ENCODE measurements around the gene EDEM1. TPM values are rescaled to one million over a fixed set of nuclear protein-coding genes. Genes with fewer than 3 reads are reported as not detected.

The EDEM1 gene
- total RNA-seq, 4 donors from 2014 or later = 17.1 to 58.4 (median 37.7) TPM

DNA sequence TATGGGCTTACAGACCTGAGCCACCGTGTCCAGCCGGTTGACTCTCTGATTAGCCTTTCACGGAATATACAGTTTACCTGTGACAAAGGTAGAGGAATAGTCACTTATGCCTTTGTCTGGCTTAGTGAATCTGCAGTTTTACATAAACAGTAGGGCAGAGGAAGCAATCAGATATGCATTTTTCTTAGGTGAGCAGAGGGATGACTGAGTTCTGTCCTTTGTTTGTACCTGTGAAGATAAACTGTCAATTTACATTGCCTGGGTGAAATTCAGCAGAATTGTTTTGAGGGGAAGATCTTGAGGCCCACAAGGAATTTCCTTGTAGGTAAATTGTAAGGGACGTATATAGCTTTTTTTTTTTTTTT is 10.8 kb downstream of the EDEM1 start:
- intact Hi-C loops (cut with DNase I; ENCODE audit: low total_unique reads) = no loop called here
- no peaks in the 10 kb centered on the region for H3K27me3 ChIP-seq
- DNase-seq = no peak
- TF ChIP-seq, protein P1, sequence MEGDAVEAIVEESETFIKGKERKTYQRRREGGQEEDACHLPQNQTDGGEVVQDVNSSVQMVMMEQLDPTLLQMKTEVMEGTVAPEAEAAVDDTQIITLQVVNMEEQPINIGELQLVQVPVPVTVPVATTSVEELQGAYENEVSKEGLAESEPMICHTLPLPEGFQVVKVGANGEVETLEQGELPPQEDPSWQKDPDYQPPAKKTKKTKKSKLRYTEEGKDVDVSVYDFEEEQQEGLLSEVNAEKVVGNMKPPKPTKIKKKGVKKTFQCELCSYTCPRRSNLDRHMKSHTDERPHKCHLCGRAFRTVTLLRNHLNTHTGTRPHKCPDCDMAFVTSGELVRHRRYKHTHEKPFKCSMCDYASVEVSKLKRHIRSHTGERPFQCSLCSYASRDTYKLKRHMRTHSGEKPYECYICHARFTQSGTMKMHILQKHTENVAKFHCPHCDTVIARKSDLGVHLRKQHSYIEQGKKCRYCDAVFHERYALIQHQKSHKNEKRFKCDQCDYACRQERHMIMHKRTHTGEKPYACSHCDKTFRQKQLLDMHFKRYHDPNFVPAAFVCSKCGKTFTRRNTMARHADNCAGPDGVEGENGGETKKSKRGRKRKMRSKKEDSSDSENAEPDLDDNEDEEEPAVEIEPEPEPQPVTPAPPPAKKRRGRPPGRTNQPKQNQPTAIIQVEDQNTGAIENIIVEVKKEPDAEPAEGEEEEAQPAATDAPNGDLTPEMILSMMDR (IDR thresholded peaks at IDR 0.05) = no peak
- no peak for TF ChIP-seq POLR2A (IDR thresholded peaks at IDR 0.05)
- H3K27ac ChIP-seq = no peak overlapping the region
- H3K4me3 ChIP-seq = no peak overlapping the region
- H3K9me3 ChIP-seq = no peaks in the 10 kb centered on the region
- no peaks in the 10 kb centered on the region for H3K36me3 ChIP-seq
- peaks cover 0 to 7% of the 10 kb centered on the region in 2 donors for H3K4me1 ChIP-seq

DNA sequence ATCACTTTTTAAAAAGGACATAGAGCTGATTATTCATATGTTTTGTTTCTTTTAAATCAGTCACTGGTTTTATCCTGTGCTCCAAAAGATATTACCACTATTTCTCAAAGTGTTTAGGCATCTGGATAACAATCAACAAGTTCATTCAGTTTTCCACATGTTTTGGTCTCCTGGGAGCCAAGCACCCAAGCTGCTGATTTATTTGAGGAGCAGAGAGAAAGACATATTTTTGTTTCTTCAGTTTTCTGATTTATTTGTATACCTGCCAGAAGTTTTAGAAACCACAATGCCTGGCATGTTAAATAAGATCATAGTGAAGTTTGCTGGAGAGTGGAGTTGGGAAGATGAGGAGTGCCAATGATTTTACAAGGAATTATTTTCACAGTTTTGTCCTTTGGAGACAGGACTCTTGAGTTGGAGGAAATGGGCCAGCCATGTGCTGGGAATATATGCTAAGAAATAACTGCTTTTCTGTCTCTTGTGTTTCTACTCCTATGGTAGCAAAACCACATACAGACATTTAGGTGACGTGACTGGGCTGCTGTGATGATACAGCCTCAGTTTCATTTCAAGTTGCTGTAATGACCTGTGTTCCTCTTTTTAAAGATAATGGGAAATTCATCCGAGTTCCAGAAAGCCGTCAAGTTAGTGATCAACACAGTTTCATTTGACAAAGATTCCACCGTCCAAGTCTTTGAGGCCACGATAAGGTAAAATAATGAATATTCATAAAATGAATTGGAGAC is 11.7 kb downstream of the EDEM1 start:
- no peaks in the 10 kb centered on the region for H3K9me3 ChIP-seq
- no peak for TF ChIP-seq POLR2A (IDR thresholded peaks at IDR 0.05)
- TF ChIP-seq, protein P1 (IDR thresholded peaks at IDR 0.05) = no peak
- no peak overlapping the region for H3K27ac ChIP-seq
- no peaks in the 10 kb centered on the region for H3K27me3 ChIP-seq
- intact Hi-C loops (cut with DNase I; ENCODE audit: low total_unique reads) = no loop called here
- no peak overlapping the region for H3K4me3 ChIP-seq
- H3K36me3 ChIP-seq = no peaks in the 10 kb centered on the region
- DNase-seq = no peak
- H3K4me1 ChIP-seq = peaks cover 0 to 7% of the 10 kb centered on the region in 2 donors

DNA sequence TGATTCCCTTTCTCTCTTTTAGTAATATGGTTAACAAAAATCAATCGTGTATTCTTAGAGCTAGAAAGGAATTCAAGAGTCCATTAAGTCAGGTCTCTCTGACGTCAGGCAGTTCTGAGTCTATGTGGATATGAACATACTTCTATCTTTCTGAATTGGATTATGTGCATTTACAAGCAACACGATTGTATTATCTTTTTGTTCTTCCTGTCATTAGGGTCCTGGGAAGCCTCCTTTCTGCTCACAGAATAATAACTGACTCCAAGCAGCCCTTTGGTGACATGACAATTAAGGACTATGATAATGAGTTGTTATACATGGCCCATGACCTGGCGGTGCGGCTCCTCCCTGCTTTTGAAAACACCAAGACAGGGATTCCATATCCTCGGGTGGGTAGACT is 14.0 kb downstream of the EDEM1 start:
- no peaks in the 10 kb centered on the region for H3K27me3 ChIP-seq
- no peaks in the 10 kb centered on the region for H3K9me3 ChIP-seq
- no peaks in the 10 kb centered on the region for H3K4me1 ChIP-seq
- H3K36me3 ChIP-seq = no peaks in the 10 kb centered on the region
- H3K4me3 ChIP-seq = no peak overlapping the region
- H3K27ac ChIP-seq = no peak overlapping the region
- TF ChIP-seq, protein P1 (IDR thresholded peaks at IDR 0.05) = no peak
- no peak for TF ChIP-seq POLR2A (IDR thresholded peaks at IDR 0.05)
- DNase-seq = no peak
- intact Hi-C loops (cut with DNase I; ENCODE audit: low total_unique reads) = no loop called here

DNA sequence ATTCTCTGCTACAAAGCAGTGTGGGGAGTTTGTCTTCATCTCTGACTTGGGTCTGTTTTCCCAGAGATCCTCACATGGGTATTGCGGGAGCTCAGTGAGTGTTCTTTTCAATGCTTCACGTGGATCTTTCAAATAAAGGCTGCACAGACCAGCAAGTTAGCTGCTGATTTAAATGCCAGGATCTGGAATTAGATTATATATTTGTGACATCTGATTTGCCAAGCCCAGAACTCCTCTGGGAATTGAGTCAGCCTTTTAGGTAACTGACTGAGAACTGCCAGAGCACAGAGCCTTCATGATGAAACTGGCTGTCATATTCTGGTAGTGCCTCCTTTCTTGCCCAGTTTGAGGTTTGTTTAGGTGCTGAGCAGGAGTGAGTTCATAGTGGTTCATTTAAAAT is 14.7 kb downstream of the EDEM1 start:
- no peaks in the 10 kb centered on the region for H3K36me3 ChIP-seq
- H3K4me3 ChIP-seq = no peak overlapping the region
- H3K27me3 ChIP-seq = no peaks in the 10 kb centered on the region
- no peak for TF ChIP-seq POLR2A (IDR thresholded peaks at IDR 0.05)
- TF ChIP-seq, protein P1 (IDR thresholded peaks at IDR 0.05) = no peak
- no peaks in the 10 kb centered on the region for H3K4me1 ChIP-seq
- no peak for DNase-seq
- no peaks in the 10 kb centered on the region for H3K9me3 ChIP-seq
- intact Hi-C loops (cut with DNase I; ENCODE audit: low total_unique reads) = no loop called here
- H3K27ac ChIP-seq = no peak overlapping the region

DNA sequence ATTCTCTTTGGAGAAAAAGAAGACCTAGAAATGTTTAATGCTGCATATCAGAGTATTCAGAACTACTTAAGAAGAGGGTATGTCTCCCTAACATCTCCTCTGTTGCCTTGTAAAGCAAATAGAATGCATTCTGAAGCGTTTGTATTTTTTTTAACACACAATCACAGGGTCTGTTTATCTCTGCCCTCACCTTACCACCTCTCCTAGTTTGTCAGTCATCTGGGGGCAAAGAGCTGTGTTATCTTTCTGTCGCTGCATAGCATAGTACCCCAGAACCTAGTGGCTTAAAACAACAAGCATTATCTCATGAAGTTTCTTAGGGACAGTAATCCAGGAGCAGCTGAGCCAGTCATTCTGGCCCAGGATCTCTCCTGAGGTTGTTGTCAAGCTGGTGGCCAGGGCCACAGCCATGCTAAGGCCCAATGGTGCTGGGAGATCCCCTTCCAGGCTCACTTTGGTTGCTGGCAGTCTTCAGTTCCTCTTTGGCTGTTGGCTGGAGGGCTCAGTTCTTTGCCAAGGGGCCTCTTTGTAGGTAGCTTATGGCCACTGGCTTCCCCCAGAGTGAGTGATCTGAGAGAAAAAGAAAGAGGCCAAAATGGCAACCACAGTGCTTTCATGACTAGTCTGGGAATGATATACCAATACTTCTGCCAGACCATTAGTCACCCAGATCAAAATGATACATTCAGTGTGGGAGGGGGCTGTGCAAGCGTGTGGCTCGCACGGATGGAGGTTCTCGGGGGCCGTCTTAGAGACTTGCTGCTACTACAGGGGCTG is 17.8 kb downstream of the EDEM1 start:
- DNase-seq = no peak
- Histone ChIP-seq H3K4me3 (no peak overlapping the region), H3K9me3 (no peaks in the 10 kb centered on the region), H3K36me3 (no peaks in the 10 kb centered on the region), H3K4me1 (no peaks in the 10 kb centered on the region), H3K27me3 (no peaks in the 10 kb centered on the region), H3K27ac (no peak overlapping the region)
- TF ChIP-seq, protein P1 (IDR thresholded peaks at IDR 0.05) = no peak
- no peak for TF ChIP-seq POLR2A (IDR thresholded peaks at IDR 0.05)
- intact Hi-C loops (cut with DNase I; ENCODE audit: low total_unique reads) = no loop called here

Measured in uterus (tissue), 4 donors.